GM12875 (cell line): ENCODE measurements around the gene FHL2.

Source experiments
- H3K4me3 ChIP-seq: one replicate; pipeline ENCODE4 v1.5.1; 2011; ENCODE audit warnings: low read depth, low read length, control low read depth
- TF ChIP-seq, protein P1 (sequence below): IDR thresholded peaks from 2 replicates; pipeline ENCODE4 v1.5.1; 2011; ENCODE audit warnings: low read depth, mild to moderate bottlenecking, control low read depth, inconsistent platforms, low read length, moderate library complexity, borderline replicate concordance; ENCODE audit not compliant: insufficient read depth

FHL2 gene

DNA sequence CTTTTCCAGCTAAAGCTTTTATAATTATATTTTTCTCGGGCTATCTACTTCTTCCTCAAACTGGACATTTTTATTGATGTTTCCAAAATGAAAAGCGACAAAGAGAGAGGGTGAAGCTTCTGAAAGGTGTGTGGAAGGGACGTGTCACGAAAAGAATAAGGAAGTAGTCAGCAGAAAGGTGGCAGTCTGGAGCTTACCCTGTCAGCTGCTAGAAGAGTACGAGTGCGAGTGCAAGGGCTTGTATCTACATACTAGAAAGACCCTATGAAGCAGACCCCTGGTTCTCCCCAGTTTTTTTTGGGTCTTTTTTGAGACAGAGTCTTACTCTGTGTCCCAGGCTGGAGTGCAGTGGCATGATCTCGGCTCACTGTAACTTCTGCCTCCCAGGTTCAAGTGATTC is 14.6 kb downstream of the FHL2 start:
- TF ChIP-seq, protein P1, sequence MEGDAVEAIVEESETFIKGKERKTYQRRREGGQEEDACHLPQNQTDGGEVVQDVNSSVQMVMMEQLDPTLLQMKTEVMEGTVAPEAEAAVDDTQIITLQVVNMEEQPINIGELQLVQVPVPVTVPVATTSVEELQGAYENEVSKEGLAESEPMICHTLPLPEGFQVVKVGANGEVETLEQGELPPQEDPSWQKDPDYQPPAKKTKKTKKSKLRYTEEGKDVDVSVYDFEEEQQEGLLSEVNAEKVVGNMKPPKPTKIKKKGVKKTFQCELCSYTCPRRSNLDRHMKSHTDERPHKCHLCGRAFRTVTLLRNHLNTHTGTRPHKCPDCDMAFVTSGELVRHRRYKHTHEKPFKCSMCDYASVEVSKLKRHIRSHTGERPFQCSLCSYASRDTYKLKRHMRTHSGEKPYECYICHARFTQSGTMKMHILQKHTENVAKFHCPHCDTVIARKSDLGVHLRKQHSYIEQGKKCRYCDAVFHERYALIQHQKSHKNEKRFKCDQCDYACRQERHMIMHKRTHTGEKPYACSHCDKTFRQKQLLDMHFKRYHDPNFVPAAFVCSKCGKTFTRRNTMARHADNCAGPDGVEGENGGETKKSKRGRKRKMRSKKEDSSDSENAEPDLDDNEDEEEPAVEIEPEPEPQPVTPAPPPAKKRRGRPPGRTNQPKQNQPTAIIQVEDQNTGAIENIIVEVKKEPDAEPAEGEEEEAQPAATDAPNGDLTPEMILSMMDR: no peak

DNA sequence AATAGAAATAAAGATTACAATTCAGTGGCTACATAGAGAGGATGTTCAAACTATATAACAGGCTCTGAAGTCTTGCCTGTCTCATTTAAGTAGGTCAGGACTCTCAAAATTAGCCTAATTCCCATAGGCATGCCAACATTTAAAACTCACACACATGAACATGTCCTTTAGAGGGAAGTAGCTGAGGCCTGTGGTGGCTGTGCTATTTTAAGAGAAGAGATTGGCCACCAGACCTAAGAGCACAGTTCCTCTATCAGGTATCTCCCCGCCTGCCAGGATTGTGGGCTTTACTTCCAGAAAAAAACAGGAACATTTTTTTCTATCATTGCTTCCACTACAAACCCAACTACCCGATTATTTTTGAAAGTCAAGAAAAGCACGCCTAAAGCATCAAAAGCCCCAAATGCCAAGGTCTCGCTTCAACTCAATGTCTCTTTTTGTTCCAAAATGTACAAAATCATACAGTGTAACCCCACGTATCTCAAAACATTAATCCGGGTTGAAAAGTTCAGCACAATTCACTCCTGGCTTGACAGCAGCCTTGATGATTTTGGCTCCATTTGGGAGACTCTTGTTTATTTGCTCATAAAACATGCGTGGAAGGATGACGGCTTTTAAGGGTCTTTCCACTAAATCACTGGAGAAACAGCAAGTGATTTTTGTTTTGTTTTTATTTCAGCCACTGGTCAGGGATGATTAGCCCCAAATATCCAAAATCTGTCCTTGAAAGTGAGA is 15.3 kb downstream of the FHL2 start:
- TF ChIP-seq, protein P1: no peak
- H3K4me3 ChIP-seq: no peak overlapping the region

More for the DNA sequence above, 14.6 kb downstream of the FHL2 start:
- no peak overlapping the region for H3K4me3 ChIP-seq

DNA sequence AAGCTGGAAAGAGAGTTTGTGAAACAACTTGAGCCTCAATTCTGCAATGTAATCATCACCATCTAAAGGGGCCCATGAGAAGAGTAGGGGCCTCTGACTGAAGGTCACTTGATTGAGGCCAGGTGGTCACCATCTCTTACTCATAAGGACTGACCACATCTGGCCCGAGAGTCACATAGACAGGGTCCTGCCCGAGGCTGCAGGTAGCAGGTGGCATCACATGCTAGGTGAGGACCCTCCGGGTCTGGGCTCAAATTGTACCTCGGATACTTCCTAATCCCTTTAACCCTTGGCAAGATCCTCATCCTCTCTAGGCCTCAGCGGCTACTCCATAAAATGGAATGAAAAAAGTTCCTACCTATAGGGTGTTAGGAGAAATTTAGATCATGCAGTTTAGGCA is 16.7 kb downstream of the FHL2 start:
- H3K4me3 ChIP-seq: no peak overlapping the region
- TF ChIP-seq, protein P1: no peak

DNA sequence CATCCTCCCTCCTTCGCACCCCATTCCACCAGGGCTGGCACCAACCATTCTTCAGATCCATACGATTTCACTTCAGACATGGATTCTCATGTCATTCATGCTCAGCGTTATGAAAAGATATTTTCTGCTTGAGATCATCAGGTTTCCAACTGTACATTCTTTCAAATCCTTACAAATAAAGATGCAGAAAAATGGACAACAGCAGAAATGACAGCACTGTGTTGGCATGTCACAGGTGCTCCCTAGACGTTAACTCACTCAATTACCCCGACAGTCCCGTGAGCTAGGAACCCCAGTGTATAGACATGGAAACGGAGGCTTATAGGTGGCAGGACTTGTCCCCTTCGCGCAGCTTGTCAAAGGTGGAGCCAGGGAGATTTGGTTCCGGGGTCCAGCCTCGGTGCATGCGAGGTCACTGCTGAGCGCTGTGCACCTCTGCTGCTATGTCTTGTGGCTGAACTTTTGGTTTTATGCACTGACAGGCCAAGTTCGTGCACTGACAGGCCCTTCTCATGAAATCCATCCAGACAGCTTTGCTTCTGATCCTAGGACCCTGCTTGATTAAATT is 17.7 kb downstream of the FHL2 start:
- TF ChIP-seq, protein P1: no peak
- H3K4me3 ChIP-seq: no peak overlapping the region

DNA sequence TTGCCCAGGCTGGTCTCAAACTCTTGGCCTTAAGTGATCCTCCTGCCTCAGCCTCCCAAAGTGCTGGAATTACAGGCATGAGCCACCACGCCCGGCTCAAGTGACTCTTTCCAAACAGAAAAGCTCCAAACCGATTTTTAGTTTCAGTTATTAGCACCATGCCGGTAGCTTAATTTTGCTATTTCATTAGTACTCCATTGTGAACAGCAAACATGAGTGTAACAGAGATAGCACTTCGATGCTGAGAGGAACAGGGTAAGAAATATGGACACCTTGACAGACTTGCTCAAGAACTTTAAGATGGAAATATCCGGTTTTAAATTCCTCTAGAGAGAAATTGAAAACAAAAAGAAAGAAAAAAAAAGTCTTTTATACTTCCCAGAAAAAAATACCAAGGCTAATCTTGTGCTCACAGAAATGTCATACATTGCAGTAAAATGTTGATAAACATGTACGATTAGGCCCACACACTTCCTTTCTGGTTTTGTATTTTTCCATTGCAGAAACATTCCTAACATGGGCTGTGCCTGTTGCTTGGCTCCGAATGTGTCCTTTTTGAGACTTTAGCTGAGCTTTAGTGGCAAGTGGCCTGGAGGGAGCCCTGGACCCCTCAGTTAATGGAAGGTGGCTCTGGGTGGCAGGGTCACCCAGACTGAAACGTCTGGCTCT is 18.3 kb downstream of the FHL2 start:
- TF ChIP-seq, protein P1: no peak
- no peak overlapping the region for H3K4me3 ChIP-seq

DNA sequence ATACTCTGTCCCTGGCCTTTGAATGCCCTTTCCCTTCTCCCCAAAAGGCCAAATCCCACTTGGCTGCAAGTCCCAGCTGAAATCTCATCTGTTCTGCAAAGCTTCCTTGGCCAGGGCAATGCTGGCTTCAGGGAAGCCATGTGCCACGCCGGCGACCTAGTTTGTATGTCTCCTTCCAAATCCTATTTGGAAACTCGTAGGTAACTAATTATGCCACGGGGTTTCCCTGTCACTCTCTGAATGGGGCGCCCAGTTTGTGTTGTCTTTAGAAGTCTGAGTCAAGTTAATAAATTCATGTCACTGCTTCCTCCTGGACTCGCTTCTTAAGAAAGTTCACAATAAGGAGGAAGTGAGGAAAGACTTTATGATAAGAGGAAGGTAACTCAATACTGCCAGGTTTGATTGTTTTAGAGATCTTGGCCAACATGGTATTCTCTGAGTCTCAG is 19.1 kb downstream of the FHL2 start:
- no peak overlapping the region for H3K4me3 ChIP-seq
- TF ChIP-seq, protein P1: no peak
